Anterior cingulate cortex (tissue), 58 donors: ENCODE measurements around the gene DUOXA1.
"Not testable (repeated sequence)": the region's sequence is repeated elsewhere in the genome, so short reads cannot be mapped to it uniquely, and the experiment has no call there.

ENCODE experiments used
- DNase-seq, 58 donors: peaks; one replicate each; lab custom pipeline; 2025; lab: John Stamatoyannopoulos, UW

Gene DUOXA1

DNA sequence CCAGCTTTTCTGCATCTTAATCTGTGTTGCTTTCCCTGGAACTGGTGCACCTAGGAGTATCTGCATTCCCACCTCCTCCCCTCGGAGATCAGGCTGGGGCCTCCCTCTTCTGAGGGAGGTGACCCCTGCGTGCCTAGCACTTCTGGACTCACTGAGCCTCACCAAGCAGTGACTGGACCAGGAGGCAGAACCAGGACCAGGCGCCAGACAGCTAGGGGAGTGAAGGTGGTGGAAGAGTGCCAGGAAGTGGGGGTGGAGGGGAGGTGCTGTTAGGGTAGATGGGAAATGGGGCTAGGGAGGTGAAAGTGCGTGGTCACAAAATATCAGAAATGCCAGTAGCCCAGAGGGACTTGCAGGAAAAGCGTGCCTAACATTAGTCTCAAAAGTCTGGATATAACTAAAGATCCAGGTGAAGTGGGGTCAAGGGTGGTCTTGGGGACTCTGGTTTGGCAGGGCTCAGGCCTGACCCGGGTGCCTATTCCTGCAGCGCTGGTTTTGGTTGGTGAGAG lies 14.3 kb downstream of the DUOXA1 start:
- DNase-seq: no peak

GRCh38 chr15:45114751-45115085 lies 15.0 kb downstream of the DUOXA1 start:
- no peak for DNase-seq

- no peak for DNase-seq
Measured at GRCh38 chr15:45114076-45114750, 15.5 kb downstream of the DUOXA1 start, which contains the start of the genes DUOX2 and DUOXA2. Gene DUOX2 (minus strand): TSS chr15:45114172. CDS start chr15:45113411, 761 bp downstream. Gene DUOXA2 (plus strand): TSS chr15:45114326. CDS start chr15:45114606, 280 bp downstream.

DNA sequence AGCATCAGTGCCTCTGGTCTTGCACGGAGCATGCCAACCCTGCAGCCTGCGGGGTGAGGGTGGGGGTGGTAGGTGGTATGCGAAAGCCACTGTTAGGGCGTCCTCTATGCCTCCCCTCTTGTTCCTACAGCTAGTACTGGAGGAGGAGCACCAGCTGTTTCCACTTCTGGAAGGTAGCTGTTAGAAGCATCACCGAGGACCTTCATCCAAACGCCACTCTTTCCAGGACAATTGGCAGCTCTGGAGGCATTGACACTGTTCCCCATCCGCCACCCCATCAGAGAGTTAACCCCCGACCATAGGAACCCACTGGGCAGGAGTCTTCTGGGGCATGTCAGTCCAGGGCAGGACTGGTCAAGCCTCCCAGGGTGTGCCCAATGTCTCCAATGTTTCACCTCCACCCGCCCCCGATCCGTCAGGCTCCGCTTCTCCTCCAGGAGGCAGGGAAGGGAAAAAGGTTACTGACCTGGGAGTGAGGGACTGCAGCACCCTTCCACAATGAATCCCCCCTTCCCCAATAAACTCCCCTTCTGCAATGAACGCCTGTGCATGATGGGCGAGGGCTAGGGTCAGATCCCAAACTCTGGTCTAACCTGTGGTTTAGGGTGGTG lies 16.2 kb downstream of the DUOXA1 start:
- no peak for DNase-seq

DNA sequence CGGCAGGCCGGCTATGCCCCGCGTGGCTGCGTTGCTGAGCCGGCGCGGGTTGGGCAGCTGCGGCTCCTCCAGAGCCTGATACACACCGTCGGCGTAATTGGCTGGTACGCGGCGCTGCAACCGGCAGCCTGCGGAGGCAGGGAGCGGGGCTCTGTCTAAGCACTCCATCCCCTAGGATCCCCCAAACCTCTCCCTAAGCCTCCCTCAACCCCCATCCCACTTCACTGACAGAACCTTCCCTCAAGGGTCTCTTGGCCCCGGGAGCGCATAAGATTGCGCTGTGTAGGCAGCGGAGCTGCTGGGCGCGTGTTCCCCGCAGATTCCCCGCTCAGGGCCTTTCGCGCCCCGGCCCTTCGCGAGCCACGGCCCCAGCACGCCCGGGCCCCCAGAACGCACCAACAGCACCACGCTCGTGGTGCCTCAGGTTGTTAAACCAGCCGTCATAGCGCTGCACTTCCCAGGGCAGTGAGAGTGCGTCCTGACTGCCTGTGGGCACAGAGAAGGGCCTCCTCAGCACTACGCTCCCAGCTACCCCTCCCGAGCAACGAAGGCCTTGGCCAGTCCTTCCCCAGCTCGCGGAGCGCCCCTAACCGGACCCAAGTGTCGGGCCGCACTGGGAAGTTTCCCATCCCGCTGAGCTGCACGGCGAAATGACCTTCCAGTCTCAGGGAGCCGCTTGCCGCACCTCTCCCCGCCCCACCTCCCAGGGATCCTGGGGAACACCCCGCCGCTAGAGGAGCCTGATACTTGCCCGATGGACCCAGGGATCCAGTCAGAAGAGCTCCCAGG lies 16.9 kb downstream of the DUOXA1 start:
- no peak for DNase-seq

DNA sequence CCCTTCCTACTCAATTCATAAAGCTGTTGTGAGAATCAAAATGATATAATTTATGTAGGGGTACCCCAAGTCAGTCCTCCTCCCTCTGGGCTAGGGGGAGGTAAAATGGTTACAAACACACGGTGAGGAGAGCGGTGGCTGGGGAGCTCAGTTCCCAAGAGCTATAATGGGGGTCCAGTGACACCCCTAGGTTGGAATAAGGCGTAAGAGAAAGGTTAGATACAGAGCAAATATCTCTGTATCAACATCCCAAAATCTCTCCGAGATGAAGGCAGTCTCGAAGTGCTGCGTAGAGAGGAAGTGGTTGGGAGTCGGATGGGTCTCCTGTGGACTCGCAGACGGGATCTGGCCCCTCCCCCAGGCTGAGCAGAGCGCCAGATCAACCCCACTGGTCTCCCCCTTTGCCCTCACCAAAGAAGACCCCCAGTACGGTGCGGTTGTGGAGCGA lies 17.5 kb downstream of the DUOXA1 start:
- DNase-seq: no peak

- no peak for DNase-seq
Measured at GRCh38 chr15:45111390-45112142, 18.1 kb downstream of the DUOXA1 start.

GRCh38 chr15:45110256-45110820 lies 19.3 kb downstream of the DUOXA1 start:
- DNase-seq: no peak

DNA sequence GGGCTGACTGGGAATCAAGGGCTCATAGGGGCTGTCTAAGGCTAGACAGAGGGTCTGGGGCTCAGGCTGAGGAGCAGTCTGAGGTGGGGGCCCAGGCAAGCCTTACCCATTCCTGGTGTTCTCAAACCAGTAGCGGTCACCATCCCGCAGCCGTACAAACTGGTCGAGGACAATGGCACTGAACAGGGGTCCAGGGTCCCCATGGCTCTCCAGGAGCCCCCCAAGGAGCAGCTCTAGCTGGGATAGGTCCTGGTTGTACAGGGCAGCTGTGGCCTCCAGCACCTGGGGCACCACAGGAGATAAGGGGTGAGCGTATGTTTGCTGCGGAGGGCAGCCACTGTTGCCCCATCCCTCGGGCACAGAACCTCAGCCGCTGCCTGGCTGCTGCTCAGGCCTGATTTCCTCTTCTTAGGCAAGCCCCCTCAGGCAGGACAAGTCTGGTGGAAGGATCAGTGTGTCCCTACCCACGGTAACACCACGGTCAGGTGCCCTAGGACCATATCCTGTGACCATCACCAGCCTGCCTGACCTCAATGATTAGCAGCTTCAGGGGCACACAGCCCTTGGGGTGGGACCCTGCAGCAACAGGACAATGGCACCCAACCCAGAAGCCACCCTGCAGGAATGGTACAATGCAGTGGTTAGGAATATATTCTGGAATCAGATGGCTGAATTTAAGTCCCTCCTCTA lies 21.6 kb downstream of the DUOXA1 start:
- DNase-seq: no peak

- DNase-seq: no peak
Measured at GRCh38 chr15:45106002-45106790, 23.5 kb downstream of the DUOXA1 start.

DNA sequence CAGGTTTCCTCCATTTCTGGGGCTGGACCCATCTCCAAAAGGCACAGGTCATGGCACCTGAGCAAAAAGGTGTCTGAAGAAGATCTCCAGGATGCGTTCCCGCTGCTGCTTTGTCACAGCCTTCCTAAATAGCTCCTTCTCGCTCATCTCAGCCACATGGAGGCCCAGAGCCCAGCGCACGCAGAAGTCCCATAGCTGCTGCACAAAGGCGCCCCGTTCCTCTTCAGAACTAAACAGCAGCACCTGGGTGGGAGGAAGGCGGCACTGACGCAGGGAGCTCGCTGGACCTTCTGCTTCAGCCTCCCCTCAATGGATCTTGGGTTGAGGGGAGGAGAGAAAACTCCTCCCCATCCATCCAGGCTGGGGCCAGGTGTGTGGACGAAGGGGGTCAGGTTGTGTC lies 24.1 kb downstream of the DUOXA1 start:
- DNase-seq: no peak

GRCh38 chr15:45104170-45104569 lies 25.5 kb downstream of the DUOXA1 start:
- DNase-seq: not testable (repeated sequence)

DNA sequence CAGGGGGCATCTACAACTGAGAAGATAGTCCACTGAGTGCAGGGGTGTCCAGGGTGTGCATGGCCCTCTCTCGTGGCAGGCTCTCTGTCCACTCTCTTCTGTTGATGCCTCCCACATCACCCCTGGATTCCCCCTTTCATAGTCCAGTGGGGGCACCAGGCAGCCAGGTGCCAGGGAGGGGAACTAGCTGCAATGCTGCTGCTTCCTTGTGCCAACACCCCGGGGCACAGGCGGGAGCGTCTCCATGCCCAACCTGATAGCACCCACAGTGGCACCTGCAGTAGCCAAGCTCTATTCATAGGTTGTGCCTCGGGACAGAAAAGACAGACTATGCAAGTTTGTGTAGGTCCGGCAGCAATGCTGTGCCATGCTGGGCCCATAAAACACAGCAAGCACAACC lies 27.5 kb downstream of the DUOXA1 start:
- no peak for DNase-seq

DNA sequence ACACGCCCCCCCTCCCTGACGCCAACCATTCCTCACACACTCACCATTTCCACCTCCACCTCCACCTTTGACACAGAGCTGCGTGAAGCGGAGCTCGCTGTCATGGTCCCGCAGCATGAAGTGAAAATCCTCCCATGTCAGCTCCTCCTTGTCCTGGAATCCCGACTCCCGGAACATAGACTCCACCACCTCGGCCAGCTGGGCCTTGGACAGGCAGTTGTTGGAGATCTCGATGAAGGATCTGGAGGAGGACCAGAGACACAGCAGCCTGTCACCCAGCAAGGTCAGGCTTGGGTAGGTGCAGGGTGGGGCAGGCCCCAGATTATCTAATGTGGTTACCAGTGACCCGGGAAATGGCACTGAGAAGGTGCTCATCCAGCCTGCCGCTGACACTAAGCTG lies 27.9 kb downstream of the DUOXA1 start:
- DNase-seq: no peak

DNA sequence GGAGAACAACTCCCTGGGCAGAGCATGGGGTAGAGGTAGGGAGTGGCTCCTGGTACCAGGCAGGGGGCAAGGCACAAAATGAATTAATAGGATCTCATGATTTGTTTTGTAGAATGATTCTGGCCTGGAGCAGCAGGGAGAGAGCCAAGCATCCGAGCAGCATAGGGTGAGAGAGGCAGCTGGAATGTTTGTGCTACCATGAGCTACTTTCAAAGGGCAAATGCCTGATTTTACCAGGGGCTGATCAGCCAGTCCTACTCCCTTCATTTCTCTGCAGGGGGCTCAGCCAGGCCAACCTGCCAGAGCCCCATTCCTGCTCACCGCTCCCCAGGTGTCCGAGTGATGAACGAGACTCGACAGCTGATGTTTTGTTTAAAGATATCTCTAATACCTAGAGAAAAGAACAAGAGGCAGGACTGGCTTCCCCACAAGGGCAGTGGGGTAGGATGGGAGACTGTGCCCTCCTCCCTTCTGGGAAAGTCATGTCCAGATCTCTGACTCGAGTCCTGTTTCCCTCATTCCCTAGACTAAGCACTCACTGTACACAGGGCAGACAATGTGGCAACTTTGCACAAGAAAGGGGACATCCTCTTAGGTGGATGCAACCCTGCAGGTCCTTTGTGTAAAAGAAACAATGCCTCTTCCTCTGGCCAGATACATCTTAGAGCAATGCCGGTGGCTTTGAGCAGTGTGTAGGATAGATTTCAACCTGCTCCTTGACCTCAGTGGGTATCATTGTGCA lies 28.6 kb downstream of the DUOXA1 start:
- no peak for DNase-seq

- no peak for DNase-seq
Measured at GRCh38 chr15:45099549-45100165, 30.0 kb downstream of the DUOXA1 start.

- DNase-seq: no peak
Measured at GRCh38 chr15:45097466-45097865, 32.2 kb downstream of the DUOXA1 start.

- DNase-seq: no peak
Measured at GRCh38 chr15:45095661-45096060, 34.0 kb downstream of the DUOXA1 start.
